ENCODE measurements around the gene TBC1D22A.

TBC1D22A gene

DNA sequence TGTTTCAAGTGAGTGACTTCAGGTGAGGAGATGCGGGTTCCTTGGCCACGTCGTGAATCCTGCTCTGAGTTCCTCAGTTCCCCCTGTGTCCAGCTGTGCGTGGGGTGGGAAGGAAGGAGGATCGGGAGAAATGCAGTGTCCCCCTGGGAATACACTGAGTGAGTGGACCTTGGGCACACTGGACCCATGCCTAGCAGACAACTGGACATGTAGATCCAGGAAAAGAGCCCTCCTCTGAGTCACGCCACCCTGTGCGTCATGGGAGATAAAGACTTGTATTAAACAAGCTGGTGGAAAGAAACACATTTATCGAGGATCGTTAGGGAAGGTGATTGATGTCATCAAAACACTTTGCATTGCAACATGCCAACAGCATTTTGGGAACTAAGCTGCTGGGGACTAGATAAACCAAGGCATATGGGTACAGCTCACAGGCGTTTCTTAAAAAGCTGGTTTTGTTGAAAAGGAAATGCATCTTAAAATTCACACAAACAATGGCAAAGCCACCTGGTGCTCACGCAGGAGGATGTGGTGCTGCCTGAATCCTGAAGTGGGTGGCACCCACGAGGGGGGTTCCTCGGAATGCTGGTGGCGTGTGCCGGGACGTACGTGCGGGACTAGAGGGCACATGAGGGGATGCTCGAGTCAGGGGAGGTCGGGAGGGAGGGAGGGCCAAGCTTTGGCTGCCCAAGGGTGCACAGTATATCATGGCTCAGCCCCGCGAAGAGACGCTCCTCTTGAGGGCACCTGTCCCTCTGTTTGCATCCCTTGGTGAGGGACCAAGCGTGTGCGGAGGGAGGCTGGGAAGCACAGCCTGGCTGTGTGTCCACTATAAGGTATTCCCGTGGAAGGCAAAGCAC is 303.5 kb downstream of the TBC1D22A start:
- no peak for DNase-seq

DNA sequence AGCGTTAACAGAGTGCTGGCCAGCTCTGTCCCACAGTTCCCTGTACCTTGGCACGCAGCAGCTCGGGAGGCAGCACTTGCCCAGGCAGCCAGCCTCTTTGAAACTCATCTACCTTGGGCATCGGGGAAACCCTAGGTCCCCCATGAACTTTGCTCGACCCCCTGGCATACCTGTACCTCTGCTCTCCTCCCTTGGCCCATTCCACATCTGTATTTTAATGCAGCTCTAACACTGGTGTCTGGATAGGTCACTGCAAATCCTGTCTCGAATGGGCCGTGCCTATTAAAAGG is 304.1 kb downstream of the TBC1D22A start:
- DNase-seq = no peak

DNA sequence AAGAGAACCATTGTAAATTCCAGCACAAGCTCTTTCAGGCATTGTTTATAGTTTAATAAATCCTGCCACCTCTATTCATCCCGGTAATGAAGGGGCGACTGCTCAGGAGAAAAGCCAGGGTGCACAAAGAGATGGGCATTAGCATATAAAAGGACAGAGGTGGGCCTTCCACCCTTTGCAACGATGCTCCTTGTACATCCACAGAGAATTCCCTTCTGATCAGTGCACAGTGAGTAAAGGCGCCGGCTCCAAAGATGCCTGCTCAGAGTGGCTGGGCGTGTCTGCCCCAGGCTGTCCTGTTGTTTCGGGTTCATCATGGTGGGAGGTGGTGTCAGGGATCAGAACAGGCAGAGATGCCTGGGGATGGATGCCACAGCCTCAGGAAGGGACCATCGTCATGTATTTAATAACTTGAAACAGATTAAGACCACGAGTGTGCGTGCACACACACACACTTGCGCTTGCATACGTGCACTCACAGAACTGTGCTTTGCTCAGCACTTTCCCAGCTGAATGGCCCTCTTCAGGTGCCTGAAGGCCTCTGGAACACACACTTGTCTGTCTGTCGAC is 305.0 kb downstream of the TBC1D22A start:
- no peak for DNase-seq

DNA sequence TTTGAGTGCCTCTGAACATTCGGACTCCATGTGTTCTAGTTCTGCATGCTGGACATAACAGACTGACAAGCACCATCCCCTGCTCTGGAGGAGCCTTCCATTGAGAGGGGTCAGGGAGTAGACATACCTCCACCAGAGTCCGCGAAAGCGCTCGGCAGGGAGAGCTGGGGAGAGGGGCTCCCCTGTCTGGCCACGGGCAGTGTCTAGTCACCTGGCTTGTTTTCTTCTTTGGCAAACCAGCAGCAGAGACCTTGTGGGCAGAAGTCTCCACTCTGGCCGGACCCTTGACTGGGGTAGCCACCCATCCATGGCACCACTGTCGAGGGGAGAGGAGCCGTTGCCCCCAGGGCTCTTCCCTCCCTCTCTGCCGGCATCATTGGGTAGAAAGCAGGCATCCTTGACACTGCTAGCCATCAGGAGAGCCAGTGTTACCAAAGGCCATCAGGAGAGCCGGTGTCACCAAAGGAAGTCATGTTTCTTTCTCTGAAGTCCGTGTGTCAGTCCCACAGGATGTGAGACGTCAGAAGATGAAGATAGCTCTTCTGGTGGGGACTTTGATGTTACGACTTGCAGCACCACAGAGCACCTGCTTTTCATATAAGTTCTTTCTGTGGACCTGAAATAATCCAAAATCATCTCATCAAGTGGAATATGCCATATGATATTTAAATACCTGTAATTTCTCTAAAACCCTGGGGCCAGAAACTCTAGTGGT is 305.6 kb downstream of the TBC1D22A start:
- no peak for DNase-seq

DNA sequence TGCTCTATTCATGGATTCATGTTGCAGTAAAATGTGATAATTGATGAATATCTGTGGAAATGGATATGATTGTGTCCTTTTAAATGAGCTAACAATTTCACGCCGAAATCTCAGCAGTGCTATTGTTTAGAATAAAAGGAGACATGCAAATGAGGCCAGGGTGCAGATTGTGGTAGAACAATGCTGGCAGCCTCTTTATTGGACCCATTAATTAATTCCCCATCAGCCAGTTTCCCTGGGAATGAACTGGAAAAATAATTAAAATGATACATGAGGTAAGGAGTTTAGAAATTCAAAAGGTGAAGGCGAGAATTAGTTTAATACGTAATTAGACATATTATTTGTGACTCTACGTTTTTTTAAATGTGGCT is 306.2 kb downstream of the TBC1D22A start:
- DNase-seq = no peak

DNA sequence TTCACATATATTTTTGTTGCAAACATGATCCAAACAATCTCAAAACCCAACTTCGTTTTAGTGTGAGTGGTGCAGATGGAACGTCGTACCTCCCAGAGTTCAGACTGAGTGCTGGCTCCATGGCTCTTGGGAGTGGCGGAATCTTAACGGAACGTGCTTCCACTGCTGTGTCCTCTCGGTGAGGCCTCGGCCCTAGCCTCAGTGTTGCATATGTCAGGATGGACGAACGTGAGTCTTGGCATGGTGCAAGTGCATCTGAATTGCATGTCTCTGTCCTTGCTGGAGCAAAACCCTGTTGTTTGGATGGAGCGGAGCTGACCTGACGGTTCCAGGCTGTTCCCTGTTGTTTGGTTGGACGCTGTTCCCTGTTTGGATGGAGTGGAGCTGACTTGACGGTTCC is 306.8 kb downstream of the TBC1D22A start:
- no peak for DNase-seq

DNA sequence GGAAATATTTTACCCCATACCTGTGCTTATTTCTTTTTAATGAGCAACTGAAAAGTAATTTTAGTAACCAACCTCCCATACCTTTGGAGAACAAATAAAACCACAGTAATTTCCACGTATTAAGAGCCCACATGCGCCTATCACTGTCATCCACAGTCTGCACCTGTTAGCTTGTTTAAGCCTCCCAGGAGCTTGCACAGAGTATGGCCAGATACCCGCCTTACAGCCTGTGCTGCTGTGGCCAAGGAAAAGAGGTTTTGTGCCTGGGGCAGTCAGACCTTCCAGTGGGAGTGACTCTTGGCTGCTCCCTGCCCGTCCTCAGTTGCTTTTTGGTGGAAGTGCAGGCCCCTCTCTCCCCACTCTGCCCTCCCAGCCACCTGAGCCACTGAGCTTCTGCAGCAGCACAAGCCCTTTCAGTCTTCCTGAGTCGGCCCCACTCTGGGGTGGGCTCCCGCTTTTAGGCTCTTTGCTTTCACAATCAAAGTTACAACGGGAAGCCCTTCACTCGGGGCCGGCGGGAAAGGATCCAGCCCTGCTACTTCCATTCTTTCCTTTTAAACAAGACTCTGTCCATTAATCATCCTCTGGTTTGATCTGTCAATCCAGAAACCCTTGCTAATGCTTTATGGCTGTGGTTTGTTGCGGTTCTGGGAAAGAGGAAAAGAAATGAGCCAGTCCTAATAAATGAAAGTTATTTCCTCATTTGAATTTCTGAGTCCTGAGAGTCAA is 308.8 kb downstream of the TBC1D22A start:
- no peak for DNase-seq

DNA sequence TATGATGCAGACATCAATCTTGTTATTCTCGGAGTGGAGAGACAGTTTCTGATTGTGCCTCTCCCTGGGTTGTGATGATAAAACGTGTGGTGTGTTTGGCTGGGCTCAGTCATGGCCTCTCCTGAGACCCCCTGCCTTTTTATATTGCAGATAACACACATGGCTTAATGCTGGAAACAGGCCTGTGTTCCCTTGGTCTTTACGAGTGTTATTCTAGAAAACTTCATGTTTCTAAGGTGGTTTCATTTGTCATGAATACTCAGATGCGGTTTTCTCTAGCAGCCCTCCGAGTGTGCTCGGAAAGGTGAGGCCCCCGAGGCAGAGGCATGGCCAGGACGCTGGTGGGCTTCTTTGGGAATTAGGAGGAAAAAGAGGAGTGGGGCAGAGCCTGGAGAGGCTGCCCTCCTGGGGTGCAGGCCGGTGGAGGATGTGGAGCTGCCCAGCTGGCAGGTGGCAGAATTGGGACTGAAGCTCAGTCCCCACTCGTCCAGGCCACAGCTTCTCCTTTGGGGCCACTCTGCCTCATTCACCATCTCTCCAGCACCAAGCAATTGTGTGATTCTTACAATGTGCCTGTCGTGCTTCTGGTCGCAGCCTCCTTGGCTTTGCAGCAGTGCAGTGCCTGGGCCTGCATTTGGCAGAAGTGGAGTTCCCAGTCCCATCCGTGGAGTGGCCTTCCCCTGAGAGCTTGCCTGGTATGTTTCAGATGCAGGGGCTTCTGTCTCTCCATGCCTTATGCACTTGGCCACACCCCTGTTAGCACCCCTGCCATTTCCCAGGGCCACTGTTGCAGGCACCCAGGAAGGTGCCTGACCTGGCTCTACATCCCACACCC is 309.6 kb downstream of the TBC1D22A start:
- no peak for DNase-seq

DNA sequence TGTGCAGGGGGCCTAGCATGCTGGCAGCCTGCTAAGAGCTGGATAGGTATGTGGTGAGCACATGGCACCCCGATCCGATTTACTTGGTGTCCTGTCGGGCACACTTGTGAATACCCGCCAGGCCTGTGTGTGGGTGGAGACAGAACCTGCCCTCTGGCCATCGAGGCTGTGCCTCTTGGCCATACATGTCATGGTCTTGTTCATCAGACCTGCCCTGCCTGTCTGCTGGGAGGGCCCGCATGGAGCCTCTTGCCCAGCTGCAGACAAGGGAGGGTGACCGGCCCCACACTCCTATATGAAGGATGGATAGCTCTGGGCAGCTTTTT is 310.2 kb downstream of the TBC1D22A start:
- DNase-seq = no peak

DNA sequence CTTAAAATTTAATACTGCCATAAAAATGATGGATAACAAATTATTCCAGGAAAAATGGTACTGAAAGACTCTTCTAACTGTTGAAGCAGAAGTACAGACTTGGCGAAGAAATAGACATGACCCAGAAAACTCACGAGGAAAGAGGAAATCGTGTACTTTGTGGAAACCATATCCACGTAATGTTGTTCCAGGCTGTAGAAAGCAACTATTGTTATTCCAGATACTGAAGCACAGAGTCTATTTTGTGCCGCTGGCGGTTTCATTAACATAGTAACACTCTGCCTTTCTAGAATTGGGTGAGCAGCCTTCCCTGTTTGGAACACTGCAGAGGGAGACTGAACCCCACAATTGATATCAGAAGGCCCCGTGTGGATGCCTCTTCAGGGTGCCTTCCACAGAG is 310.6 kb downstream of the TBC1D22A start:
- no peak for DNase-seq

DNA sequence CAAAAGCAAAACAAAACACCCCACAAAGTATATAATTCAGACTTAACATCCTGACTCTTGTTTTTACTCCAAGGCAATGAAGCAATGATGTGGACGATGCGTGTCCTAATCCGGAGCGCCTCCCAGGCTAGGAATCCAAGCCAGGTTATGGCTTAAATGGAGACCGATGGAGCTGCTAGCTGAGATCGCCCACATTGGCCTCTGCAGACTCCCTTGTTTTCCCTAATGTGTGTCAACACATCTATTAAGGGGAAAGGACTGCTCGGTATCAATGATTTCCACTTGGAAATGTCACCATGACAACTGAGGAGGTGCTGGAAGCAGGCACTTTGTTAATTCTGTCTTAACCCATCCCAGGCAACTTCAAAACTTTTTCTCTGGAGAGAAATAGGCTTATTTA is 311.7 kb downstream of the TBC1D22A start:
- no peak for DNase-seq

DNA sequence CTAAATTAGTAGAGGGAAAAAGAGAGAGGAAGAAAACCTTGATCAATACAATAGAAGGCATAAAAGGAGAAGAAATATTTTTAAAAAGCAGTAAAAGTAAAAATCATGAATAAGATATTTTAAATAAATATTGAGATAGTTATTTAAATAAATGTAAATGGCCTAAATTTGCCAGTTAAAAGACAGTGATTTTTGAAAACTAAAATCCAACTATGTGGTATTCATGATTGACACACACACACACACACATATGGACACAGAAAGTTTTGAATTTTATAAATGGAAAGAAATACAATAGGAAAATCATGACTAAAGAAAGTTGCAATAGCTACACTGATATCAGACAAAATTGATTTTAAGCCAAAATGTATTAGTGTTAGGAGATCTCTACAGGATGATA is 313.1 kb downstream of the TBC1D22A start:
- DNase-seq = no peak

DNA sequence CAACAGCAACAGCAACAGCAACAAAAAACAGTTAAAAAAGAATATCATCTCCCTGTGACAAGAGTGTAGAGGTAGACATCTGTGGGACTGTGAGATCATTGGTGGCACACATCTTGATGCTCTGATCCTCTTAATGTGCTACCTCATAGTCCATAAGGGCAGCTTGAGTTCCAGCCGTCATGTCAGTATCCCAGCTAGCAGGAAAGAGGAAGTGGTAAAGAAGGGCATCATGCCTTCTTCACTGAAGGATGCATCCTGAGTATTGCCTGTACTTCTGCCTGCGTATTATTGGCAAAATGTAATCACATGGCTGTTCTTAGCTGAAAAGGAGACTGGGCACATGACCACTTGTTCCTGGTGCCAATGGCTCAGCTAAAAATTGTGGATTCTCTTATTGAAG is 314.3 kb downstream of the TBC1D22A start:
- DNase-seq = no peak

DNA sequence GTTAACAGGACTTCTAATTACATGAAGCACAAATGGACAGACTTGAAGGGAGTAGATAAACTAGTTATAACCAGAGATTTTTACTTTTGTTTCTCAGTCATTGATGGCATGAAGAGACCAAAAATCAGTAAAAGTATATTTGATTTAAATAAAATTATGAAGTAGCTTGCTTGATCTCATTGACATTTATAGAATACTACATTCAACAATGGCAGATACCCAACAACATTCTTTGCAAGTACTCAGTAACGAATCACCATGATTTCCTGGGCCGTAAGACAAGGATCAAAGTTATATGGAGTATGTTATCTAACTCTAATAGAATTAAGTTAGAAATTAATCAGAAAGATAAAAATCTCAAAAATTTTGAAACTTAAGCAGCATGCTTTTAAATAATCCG is 317.6 kb downstream of the TBC1D22A start:
- no peak for DNase-seq

DNA sequence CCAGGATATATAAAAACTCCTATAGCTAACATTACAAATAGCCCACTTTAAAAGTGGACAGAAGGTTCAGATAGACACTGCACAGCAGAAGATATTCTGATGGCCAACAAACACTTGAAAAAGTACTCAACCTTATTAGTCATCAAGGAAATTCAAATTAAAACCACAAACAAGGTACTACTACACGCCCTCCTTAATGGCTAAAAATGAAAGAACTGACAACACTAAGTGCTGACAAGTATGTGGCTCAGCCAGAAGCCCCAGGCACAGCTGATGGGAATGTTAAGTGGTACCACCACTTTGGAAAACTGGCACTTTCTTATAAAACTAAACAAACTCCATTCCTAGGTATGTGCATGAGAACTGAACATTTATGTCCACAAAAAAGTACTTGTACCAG is 320.1 kb downstream of the TBC1D22A start:
- DNase-seq = no peak

DNA sequence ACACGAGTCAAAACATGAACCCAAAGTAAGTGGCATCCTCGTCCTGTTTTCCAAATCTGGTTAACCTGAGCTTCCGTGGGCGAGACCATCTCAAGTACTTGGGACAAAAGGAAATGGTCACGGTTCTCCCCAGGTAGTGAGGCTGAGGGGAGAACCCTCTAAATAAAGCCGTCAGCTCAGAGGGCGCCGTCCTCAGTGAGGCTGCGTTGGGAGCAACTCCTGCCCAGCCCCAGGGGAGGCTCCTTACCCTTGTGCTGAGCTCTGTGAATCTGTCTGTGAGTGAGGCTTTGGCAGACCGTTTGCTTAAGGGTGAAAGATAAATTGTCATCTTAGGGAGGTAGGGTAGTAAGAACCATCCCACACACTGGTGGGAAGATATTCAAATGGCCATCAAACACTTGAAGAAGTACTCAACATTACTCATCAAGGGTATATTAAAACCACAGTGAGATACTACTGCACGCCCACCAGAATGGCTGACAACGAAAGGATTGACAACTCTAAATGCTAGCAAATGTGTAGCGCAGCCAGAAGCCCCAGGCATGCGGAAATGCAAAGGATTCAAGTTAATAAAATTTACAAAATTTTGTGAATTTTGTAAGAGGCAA is 321.0 kb downstream of the TBC1D22A start:
- no peak for DNase-seq

DNA sequence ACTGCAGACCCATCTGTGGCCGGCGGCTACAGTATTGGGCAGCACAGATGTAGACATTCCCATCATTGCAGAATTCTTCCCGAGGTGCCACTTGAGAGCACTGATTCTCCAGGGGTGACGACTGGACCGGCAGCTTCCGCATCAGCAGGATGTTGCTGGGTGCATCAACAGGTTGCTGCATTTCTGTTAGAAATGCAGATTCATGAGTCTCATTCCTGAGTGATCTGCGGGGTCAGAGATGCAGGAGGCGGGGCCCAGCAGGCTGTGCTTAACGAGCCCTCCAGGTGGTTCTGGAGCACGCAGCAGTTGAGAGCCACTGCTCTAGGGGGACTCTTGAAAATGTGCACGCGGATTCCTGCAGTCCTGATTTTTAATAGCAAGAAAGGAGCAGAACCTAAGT is 321.8 kb downstream of the TBC1D22A start:
- DNase-seq = no peak

DNA sequence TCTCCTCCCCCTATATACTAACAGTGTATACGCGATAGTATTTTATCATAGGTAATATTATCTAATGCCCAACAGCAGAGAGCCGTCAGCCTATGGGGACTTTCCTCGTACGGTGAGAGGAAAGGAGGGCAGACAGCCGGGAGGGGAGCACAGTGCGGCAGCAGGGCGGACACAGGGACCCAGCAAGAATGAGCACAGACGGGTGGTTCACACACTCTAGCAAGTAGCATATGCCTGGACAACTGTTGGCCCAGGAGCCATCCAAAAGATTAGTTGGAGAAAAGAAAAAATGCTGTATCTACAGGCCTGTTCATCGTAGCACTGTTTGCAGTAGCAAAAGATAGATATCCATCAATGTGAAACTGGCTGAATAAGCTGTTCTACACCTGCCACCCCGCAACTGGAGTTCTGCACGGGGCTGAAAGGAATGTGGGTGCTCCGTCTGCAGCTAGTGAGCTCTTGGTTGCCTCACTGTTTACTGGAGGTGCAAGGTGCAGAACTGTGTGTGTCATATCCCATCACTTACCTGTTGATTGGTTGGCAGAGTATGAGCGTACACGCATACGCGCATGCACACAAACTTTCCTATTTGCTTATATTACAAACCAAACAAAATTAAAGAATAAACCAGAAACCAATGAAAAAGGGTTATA is 324.3 kb downstream of the TBC1D22A start:
- DNase-seq = no peak

DNA sequence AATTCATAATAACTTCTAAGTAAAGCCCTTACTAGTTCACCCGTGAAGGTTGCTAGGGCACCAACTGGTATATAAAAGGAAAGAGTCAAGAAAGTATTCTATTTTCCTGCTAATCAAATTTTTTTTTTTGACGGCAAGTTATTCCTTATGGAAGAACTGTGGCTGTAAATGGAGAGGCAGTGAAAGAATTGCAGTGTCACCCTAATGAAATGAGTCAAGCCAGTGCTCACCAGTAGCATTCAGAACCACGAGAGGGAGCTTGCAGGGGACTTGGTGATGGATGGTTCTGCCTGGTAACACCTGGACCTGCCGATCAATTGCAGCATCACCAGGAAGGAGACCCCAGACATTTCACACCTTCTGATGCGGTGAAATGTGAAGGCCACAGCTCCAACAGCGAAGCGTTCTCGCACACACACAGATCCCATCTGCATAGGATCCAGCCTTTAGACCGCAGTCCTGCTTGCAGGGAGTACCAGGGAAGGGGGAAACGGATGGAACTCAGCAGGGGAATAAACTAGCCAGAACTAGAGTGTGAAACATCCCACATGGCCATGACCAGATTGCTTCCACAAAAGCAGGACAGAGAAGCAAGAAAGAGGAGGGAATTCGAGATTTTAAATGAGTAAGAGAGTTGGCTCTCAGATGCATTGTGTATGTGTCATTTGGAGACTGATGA is 326.2 kb downstream of the TBC1D22A start:
- no peak for DNase-seq

DNA sequence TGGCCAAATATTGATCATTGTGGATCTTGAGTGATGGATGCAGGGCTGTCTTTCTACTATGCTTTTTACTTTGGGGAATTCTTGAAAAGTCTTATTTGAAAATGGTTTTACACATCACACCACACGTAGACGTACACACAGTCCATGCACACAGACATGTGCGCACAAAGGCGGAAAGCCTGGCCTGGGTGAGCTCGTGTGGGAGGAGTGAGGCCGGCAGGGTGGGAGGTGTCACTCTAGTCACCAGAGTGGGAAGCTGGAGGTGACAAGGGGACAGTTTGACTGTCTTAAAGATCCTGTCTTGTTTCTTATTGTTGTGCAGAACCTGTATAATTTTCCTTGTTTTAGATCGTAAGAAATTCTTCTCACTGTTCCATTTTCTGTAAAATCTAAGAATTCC is 326.9 kb downstream of the TBC1D22A start:
- no peak for DNase-seq

DNA sequence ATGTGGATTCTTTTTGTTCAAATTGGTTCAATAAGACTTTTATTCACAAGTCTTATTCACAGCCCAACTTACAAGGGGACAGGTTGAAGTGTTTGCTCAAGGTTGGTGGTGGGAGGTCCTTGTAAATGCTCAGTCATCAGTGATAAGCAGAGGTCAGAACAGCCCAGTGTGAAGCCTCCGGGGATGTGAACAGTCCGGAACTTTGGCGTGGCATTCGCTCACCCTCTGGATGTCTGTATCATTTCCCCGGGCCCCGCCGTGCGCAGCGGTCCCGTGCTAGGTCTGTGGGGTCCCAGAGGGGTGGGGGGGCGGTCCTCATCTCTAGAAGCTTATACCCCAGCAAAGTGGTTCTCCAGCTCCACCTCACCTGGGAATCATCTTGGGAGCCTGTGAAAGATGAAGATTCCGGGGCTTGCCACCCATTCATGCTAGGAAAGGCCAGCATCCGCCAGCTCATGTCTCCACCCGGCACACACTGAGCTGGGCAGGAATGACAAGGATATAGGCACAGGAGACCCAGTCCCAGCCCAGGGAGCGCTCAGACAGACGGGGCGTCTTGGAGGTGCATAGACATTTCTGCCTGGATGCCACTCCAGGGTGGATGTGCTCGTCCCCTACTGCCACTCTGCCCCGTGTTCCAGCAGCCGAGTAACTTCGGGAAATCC is 327.5 kb downstream of the TBC1D22A start:
- no peak for DNase-seq

Measured in T1000 (cell line).